HEK293T (cell line): ENCODE data around the gene DSCAM.
A peak's percentile ranks its signal among the peaks of the same experiment; 100 is the strongest.

Experiments
- CTCF ChIA-PET: fragments of 350-600 bp; formaldehyde crosslinking; extraction: SDS; loops from one replicate; lab custom pipeline; 2021; ENCODE audit warnings: antibody characterized with exemption, inconsistent platforms; lab: Yijun Ruan, JAX
- POLR2A ChIA-PET: fragments of 350-600 bp; formaldehyde crosslinking; extraction: SDS; loops from one replicate; lab custom pipeline; 2020; ENCODE audit warnings: antibody characterized with exemption, inconsistent platforms; lab: Yijun Ruan, JAX
- DNase-seq: peaks from one replicate; pipeline ENCODE4 v3.0.0; 2012; ENCODE audit warnings: mixed read lengths; ENCODE audit errors: extremely low spot score
- ARNT ChIP-seq: fragments of 450-650 bp; IDR thresholded peaks from 2 replicates; pipeline ENCODE4 v1.6.1; 2017; ENCODE audit warnings: mild to moderate bottlenecking
- BHLHE40 ChIP-seq: fragments of 450-650 bp; IDR thresholded peaks from 2 replicates; pipeline ENCODE4 v1.6.1; 2016; ENCODE audit warnings: mild to moderate bottlenecking, moderate library complexity, borderline replicate concordance
- CTBP1 ChIP-seq: fragments of 450-650 bp; IDR thresholded peaks from 2 replicates; pipeline ENCODE4 v1.6.1; 2016; ENCODE audit warnings: borderline replicate concordance
- ELF4 ChIP-seq: fragments of 450-650 bp; IDR thresholded peaks from 2 replicates; pipeline ENCODE4 v1.6.1; 2017; ENCODE audit warnings: antibody characterized with exemption
- FOXA1 ChIP-seq: fragments of 450-650 bp; IDR thresholded peaks from 2 replicates; pipeline ENCODE4 v1.6.1; 2016; ENCODE audit warnings: mild to moderate bottlenecking
- FOXK2 ChIP-seq: fragments of 450-650 bp; IDR thresholded peaks from 2 replicates; pipeline ENCODE4 v1.6.1; 2016; ENCODE audit warnings: mild to moderate bottlenecking
- FOXM1 ChIP-seq: fragments of 450-650 bp; IDR thresholded peaks from 2 replicates; pipeline ENCODE4 v1.6.1; 2017; ENCODE audit warnings: mild to moderate bottlenecking, borderline replicate concordance
- HDGF ChIP-seq: fragments of 450-650 bp; IDR thresholded peaks from 2 replicates; pipeline ENCODE4 v1.6.1; 2017; ENCODE audit warnings: antibody characterized with exemption, borderline replicate concordance
- L3MBTL2 ChIP-seq: fragments of 450-650 bp; conservative IDR thresholded peaks from 2 replicates; pipeline ENCODE4 v1.6.1; 2016; ENCODE audit warnings: mild to moderate bottlenecking
- LEF1 ChIP-seq: fragments of 450-650 bp; IDR thresholded peaks from 2 replicates; pipeline ENCODE4 v1.6.1; 2017; ENCODE audit warnings: mild to moderate bottlenecking, borderline replicate concordance
- NFRKB ChIP-seq: fragments of 450-650 bp; IDR thresholded peaks from 2 replicates; pipeline ENCODE4 v1.6.1; 2016; ENCODE audit warnings: mild to moderate bottlenecking, moderate library complexity
- SP1 ChIP-seq: fragments of 450-650 bp; IDR thresholded peaks from 2 replicates; pipeline ENCODE4 v1.6.1; 2017
- SUZ12 ChIP-seq: fragments of 450-650 bp; IDR thresholded peaks from 2 replicates; pipeline ENCODE4 v1.6.1; 2016; ENCODE audit warnings: mild to moderate bottlenecking
- TARDBP ChIP-seq: fragments of 450-650 bp; IDR thresholded peaks from 2 replicates; pipeline ENCODE4 v1.6.1; 2016
- ZNF384 ChIP-seq: fragments of 450-650 bp; IDR thresholded peaks from 2 replicates; pipeline ENCODE4 v1.6.1; 2016
- TF ChIP-seq, protein P1 (sequence below): fragments of 450-650 bp; IDR thresholded peaks from 2 replicates; pipeline ENCODE4 v1.6.1; 2016

The DSCAM gene

DNA sequence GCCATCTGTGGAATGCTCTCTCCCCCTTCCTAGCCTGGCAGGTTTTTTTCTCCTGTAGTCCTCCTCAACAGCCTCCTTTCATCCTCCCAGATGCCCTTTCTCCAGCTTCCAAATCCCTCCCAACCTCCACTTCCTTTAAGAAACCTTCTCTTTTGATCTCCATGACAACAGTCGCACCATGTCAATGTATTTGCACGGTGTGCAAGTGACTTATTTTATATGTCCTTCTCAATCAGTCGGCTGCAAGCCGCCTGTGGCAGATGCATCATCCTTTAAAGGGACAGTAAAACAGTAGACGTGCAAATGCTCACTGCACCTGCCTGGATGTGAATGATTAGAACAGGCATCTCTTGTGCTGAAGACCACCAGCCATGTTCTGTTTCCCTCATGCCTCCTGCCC, 694.5 kb downstream of the DSCAM start:
- no peak for DNase-seq
- TF ChIP-seq ARNT (no peak), ZNF384 (no peak), BHLHE40 (no peak), SUZ12 (no peak), ELF4 (no peak), LEF1 (no peak), L3MBTL2 (no peak), SP1 (no peak), TARDBP (no peak), NFRKB (no peak), FOXA1 (no peak), HDGF (no peak), FOXK2 (no peak), CTBP1 (no peak), FOXM1 (no peak)
- TF ChIP-seq, protein P1, sequence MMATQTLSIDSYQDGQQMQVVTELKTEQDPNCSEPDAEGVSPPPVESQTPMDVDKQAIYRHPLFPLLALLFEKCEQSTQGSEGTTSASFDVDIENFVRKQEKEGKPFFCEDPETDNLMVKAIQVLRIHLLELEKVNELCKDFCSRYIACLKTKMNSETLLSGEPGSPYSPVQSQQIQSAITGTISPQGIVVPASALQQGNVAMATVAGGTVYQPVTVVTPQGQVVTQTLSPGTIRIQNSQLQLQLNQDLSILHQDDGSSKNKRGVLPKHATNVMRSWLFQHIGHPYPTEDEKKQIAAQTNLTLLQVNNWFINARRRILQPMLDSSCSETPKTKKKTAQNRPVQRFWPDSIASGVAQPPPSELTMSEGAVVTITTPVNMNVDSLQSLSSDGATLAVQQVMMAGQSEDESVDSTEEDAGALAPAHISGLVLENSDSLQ, result no peak
- CTCF ChIA-PET, result no interaction called here
- POLR2A ChIA-PET, result no interaction called here

DNA sequence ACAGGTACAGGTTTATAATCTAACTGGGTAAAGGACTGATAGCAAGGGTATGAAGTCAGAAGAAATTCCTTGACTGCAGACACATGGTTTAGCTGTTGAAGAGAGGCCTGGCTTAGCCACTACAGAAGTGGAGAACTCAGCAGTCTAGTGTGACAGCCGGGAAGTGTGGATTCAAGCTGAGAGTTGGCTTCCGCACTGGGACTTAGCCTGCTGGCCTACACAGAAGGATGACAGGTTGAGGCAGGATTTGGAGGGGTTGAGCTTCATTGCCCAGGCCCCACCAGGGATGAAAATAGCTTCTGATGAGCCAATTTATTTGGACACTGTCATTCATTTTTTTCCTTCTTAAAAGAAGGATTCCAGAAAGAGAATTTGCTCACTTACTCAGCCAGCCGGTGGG, 695.3 kb downstream of the DSCAM start:
- CTCF ChIA-PET, result no interaction called here
- POLR2A ChIA-PET, result no interaction called here

DNA sequence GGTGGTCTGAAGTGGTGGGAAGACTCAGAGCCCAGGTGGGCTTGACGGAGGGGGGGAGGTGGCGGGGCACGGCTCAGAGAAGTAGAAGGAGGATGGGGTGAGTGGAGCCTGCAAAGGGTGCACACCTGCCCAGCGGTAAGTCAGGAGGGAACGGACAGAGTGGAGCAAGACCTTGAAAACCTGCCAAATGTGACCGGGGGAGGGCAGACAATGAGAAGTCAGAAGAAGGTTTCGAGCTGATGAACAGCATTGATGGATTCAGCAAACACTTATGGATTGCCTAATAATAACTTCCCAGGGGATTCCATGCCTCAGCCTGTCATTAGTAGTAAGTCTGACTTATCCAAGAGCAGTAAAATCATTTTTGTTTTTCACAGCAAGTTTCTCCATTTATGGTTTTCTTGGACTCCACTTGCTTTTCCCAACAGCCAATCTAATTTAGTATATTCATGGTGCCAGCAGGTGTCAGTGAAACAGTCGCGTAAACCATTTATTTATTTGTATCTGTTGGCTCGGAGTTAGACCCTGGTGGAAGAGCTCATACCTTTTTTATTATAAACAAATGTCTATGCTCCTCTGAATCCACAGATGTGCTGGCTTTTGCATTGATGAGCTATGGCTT, 700.6 kb downstream of the DSCAM start:
- no peak for TF ChIP-seq FOXM1
- TF ChIP-seq ZNF384, result no peak
- no peak for TF ChIP-seq HDGF
- no peak for TF ChIP-seq BHLHE40
- no peak for DNase-seq
- CTCF ChIA-PET, result no interaction called here

More for the DNA sequence above, 695.3 kb downstream of the DSCAM start:
- no peak for DNase-seq
- TF ChIP-seq NFRKB (no peak), L3MBTL2 (no peak), FOXM1 (no peak), FOXK2 (no peak), LEF1 (no peak), SP1 (no peak), ARNT (no peak), BHLHE40 (no peak), TARDBP (no peak), CTBP1 (no peak), ZNF384 (no peak), FOXA1 (no peak), HDGF (no peak), ELF4 (no peak), SUZ12 (no peak)
- TF ChIP-seq, protein P1, result no peak

DNA sequence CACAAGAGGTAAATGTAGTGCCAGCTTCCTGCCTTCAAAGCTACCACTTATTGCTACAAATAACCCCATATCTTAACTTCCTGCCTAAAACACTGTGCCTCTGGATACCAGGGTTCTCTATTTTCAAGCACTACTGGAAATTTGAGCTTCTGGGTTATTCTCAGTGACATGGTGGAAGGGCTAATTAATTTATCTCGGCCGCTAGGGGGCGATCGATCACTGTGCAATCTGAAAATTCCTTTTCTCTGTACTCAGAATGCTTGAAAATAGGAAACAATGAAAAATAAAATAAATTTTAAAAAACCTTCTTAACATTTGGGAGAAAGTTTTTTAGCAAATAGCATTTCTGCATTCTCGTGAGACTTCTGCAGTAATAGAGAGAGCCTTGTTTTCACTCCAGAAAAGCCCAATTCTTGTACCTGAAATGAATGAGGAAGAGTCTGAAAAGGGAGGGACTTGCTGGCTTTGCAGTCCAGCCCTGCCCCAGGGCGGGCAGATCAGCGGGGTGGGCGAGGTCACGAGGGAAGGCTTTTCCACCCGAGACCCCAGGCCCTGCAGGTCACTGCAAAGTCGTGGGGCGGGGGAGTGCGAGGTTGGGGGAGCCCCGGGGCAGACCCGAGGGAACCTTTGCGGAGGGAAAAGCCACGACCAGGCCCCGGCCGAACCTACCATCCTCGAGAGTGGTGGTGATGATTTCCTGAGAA, 703.0 kb downstream of the DSCAM start:
- DNase-seq, result peak; percentile 40
- CTCF ChIA-PET, result interaction anchor here (0.6 to 1.0 kb wide), 6 partner anchors 9 to 421 kb away, joined by 3 to 5 read pairs (median 4); no protein-coding TSS in a partner anchor
- TF ChIP-seq NFRKB, result no peak
- no peak for TF ChIP-seq SUZ12
- no peak for TF ChIP-seq LEF1
- no peak for TF ChIP-seq CTBP1
- no peak for TF ChIP-seq ARNT
- TF ChIP-seq L3MBTL2, result no peak
- TF ChIP-seq BHLHE40, result no peak
- no peak for TF ChIP-seq ZNF384
- no peak for TF ChIP-seq ELF4
- no peak for TF ChIP-seq TARDBP
- TF ChIP-seq, protein P1, result no peak
- TF ChIP-seq FOXK2, result no peak
- POLR2A ChIA-PET, result no interaction called here

More for the DNA sequence above, 700.6 kb downstream of the DSCAM start:
- POLR2A ChIA-PET, result no interaction called here

DNA sequence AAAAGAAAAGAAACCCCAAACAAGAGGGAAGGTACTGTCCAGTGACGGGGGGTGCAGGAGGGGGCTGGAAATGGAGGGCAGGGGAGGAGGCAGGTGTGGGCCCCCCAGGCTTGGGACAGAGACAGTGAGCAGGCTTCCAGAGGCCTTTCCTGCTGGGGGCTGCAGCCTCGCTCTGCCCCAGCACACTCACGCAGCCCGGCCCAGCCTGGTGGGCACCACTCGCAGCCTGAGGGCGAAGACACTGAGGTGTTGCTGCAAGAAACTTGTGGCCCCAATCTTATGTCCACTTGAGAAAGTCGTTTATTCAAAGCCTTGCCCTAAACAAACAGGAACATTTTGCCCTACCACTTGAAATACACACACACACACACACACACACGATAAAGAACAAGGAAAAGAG, 705.3 kb downstream of the DSCAM start:
- TF ChIP-seq SUZ12, result no peak
- no peak for TF ChIP-seq ARNT
- POLR2A ChIA-PET, result no interaction called here
- DNase-seq, result no peak
- CTCF ChIA-PET, result no interaction called here

DNA sequence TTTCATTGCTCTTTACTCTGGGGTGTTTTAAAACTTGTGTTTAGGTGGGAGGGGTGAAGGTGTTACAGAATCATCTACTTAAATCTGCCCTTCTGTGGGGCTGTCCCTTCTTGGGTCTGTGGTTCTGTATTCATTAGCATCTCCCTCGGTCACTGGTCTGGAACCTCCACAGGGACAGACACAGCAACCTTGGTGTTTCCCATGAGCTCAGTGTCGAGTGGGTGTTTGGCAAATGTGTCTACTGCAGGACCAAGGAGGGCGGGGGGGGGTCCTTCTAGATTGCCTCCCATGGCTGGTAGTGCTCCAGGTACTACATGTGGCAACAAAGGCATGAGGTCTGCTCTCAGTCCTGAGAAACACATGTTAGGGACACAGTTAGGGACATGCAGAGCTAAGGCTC, 706.3 kb downstream of the DSCAM start:
- ChIA-PET CTCF (no interaction called here), POLR2A (no interaction called here)
- no peak for DNase-seq
- TF ChIP-seq NFRKB, result no peak
- no peak for TF ChIP-seq L3MBTL2
